Measurements from ENCODE around the gene NARF.

The NARF gene

GRCh38 chr17:82461827-82462524 is 3.4 kb downstream of the NARF start:
- H3K9me3 ChIP-seq = no peaks in the 10 kb centered on the region
- no peaks in the 10 kb centered on the region for H3K27me3 ChIP-seq (ENCODE audit: low read depth)
- in situ Hi-C loops (cut with MboI; ENCODE audit: low sequenced_read_pairs) = no loop called here
- peaks cover 58% of the 10 kb centered on the region for H3K36me3 ChIP-seq (replicated peaks)
- peaks cover 10% of the 10 kb centered on the region for H3K4me1 ChIP-seq
- no peak for DNase-seq (ENCODE audit: low spot score in 2 of 2)
- no peak overlapping the region for H3K4me3 ChIP-seq

- no peak for DNase-seq (ENCODE audit: low spot score in 2 of 2)
- no peaks in the 10 kb centered on the region for H3K9me3 ChIP-seq
- peaks cover 58% of the 10 kb centered on the region for H3K36me3 ChIP-seq (replicated peaks)
- no peaks in the 10 kb centered on the region for H3K27me3 ChIP-seq (ENCODE audit: low read depth)
- no peak overlapping the region for H3K4me3 ChIP-seq
- in situ Hi-C loops (cut with MboI; ENCODE audit: low sequenced_read_pairs) = no loop called here
- H3K4me1 ChIP-seq = peaks cover 5% of the 10 kb centered on the region; the same call in 1 of the 2 replicates
Measured at GRCh38 chr17:82463391-82463790, 4.8 kb downstream of the NARF start.

GRCh38 chr17:82463925-82464566 is 5.5 kb downstream of the NARF start:
- peaks cover 61% of the 10 kb centered on the region for H3K36me3 ChIP-seq (replicated peaks)
- in situ Hi-C loops (cut with MboI; ENCODE audit: low sequenced_read_pairs) = no loop called here
- DNase-seq (ENCODE audit: low spot score in 2 of 2) = no peak

GRCh38 chr17:82464567-82464929 is 6.0 kb downstream of the NARF start:
- H3K36me3 ChIP-seq (replicated peaks) = peaks cover 66% of the 10 kb centered on the region
- DNase-seq (ENCODE audit: low spot score in 2 of 2) = no peak
- H3K27me3 ChIP-seq (ENCODE audit: low read depth) = no peaks in the 10 kb centered on the region
- no peaks in the 10 kb centered on the region for H3K9me3 ChIP-seq
- in situ Hi-C loops (cut with MboI; ENCODE audit: low sequenced_read_pairs) = no loop called here
- H3K4me3 ChIP-seq = no peak overlapping the region
- peaks cover 2% of the 10 kb centered on the region; the same call in 1 of the 2 replicates for H3K4me1 ChIP-seq

More at GRCh38 chr17:82463925-82464566, 5.5 kb downstream of the NARF start:
- Histone ChIP-seq H3K4me3 (no peak overlapping the region), H3K27me3 (ENCODE audit: low read depth) (no peaks in the 10 kb centered on the region), H3K9me3 (no peaks in the 10 kb centered on the region), H3K4me1 (peaks cover 5% of the 10 kb centered on the region; the same call in 1 of the 2 replicates)

DNA sequence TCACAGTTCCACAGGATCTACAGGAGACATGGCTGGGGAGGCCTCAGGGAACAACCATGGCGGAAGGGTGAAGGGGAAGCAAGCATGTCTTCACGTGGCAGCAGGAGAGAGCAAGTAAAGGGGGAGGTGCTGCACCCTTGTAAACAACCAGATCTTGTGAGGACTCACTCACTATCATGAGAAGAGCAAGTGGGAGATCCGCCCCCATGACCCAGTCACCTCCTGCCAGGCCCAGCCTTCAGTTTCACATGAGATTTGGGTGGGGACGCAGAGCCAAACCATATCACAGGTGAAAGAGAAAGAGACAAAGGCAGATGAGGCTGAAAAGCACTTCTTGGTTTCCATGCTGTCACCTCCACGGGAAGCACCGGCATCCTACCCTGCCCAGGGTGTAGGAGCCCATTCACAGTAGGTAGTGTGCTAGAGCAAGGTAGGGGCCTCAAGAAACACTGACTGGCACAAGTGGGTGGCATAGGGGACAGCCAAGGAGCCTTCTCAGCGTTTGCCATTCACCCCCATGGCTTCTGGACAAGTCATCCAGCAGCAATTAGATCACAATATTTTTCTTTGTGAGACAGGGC is 6.6 kb downstream of the NARF start:
- peaks cover 65% of the 10 kb centered on the region for H3K36me3 ChIP-seq (replicated peaks)
- no peaks in the 10 kb centered on the region for H3K4me1 ChIP-seq
- no peak overlapping the region for H3K4me3 ChIP-seq
- DNase-seq (ENCODE audit: low spot score in 2 of 2) = no peak
- H3K9me3 ChIP-seq = no peaks in the 10 kb centered on the region
- in situ Hi-C loops (cut with MboI; ENCODE audit: low sequenced_read_pairs) = no loop called here
- H3K27me3 ChIP-seq (ENCODE audit: low read depth) = no peaks in the 10 kb centered on the region

GRCh38 chr17:82468692-82469091 is 10.2 kb downstream of the NARF start:
- peaks cover 48% of the 10 kb centered on the region for H3K36me3 ChIP-seq (replicated peaks)
- H3K9me3 ChIP-seq = no peaks in the 10 kb centered on the region
- no peak overlapping the region for H3K4me3 ChIP-seq
- H3K4me1 ChIP-seq = no peaks in the 10 kb centered on the region
- in situ Hi-C loops (cut with MboI; ENCODE audit: low sequenced_read_pairs) = no loop called here
- H3K27me3 ChIP-seq (ENCODE audit: low read depth) = no peaks in the 10 kb centered on the region
- no peak for DNase-seq (ENCODE audit: low spot score in 2 of 2)

- in situ Hi-C loops (cut with MboI; ENCODE audit: low sequenced_read_pairs) = no loop called here
- no peaks in the 10 kb centered on the region for H3K27me3 ChIP-seq (ENCODE audit: low read depth)
- no peak for DNase-seq (ENCODE audit: low spot score in 2 of 2)
- no peaks in the 10 kb centered on the region for H3K4me1 ChIP-seq
- no peaks in the 10 kb centered on the region for H3K9me3 ChIP-seq
- H3K4me3 ChIP-seq = no peak overlapping the region
- peaks cover 45% of the 10 kb centered on the region for H3K36me3 ChIP-seq (replicated peaks)
Measured at GRCh38 chr17:82470065-82470464, 11.5 kb downstream of the NARF start.

DNA sequence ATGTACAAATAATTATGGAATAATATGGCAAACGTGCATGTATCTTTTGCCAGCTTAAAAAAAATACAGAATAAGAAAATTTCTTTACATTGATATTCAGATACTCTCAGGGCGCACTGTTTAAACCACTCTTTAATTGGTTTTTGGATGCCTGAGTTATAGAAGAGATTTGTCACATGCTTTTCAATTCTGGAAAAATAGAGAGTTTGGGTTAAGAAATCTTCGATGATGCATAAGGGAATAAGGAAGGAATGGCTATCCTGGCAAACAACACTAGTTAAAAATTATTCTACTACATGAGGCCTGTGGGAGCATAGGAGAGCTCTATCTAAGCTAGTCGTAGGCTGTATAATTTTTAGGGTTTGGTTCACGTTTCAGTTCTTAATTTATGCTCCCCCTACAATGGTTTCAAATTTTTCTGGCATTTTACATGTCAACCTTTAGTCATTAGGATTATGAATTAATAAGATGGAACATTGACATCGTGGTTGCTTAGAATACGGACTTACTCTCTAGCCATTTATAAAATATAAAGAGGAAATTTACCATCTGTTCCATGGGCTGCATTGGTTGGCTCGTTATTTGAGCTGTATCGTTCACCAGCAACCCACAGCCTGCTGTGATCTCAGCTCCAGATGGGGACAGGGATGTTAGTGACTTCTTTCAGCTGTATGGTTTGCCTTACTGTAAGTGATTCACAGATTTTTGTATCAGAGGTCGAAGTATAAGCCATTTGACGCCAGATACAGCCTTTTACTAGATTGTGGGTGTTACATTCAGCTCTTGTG is 15.9 kb downstream of the NARF start:
- H3K9me3 ChIP-seq = no peaks in the 10 kb centered on the region
- no peak for DNase-seq (ENCODE audit: low spot score in 2 of 2)
- in situ Hi-C loops (cut with MboI; ENCODE audit: low sequenced_read_pairs) = no loop called here
- peaks cover 43% of the 10 kb centered on the region for H3K36me3 ChIP-seq (replicated peaks)
- no peak overlapping the region for H3K4me3 ChIP-seq
- no peaks in the 10 kb centered on the region for H3K4me1 ChIP-seq
- no peaks in the 10 kb centered on the region for H3K27me3 ChIP-seq (ENCODE audit: low read depth)

DNA sequence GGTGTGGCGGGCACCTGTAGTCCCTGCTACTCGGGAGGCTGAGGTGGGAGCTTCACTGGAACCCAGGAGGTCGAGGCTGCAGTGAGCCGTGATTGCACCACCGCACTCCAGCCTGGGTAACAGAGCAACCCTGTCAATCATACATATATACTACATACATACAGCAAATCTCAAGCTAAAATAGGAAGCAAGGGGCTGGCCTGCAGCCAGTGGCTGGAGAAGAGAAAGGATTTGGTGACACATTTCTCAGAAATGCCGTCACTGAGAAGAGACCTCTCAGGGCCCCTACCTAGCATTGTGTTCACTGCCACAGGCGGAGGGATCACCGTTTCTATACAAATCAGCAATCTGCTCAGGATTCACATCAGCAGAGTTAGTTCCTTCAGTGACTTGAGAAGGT is 16.9 kb downstream of the NARF start:
- Histone ChIP-seq H3K27me3 (ENCODE audit: low read depth) (no peaks in the 10 kb centered on the region), H3K36me3 (replicated peaks) (peaks cover 44% of the 10 kb centered on the region), H3K4me1 (no peaks in the 10 kb centered on the region), H3K9me3 (no peaks in the 10 kb centered on the region), H3K4me3 (no peak overlapping the region)
- no peak for DNase-seq (ENCODE audit: low spot score in 2 of 2)
- in situ Hi-C loops (cut with MboI; ENCODE audit: low sequenced_read_pairs) = no loop called here

GRCh38 chr17:82477934-82478333 is 19.4 kb downstream of the NARF start:
- Histone ChIP-seq H3K4me1 (no peaks in the 10 kb centered on the region), H3K9me3 (no peaks in the 10 kb centered on the region), H3K4me3 (no peak overlapping the region), H3K27me3 (ENCODE audit: low read depth) (no peaks in the 10 kb centered on the region), H3K36me3 (replicated peaks) (peaks cover 42% of the 10 kb centered on the region)
- in situ Hi-C loops (cut with MboI; ENCODE audit: low sequenced_read_pairs) = no loop called here
- DNase-seq (ENCODE audit: low spot score in 2 of 2) = no peak

- Histone ChIP-seq H3K27me3 (ENCODE audit: low read depth) (no peaks in the 10 kb centered on the region), H3K4me3 (no peak overlapping the region), H3K36me3 (replicated peaks) (peaks cover 42% of the 10 kb centered on the region), H3K4me1 (no peaks in the 10 kb centered on the region), H3K9me3 (no peaks in the 10 kb centered on the region)
- in situ Hi-C loops (cut with MboI; ENCODE audit: low sequenced_read_pairs) = no loop called here
- DNase-seq (ENCODE audit: low spot score in 2 of 2) = no peak
Measured at GRCh38 chr17:82479602-82480001, 21.1 kb downstream of the NARF start.

DNA sequence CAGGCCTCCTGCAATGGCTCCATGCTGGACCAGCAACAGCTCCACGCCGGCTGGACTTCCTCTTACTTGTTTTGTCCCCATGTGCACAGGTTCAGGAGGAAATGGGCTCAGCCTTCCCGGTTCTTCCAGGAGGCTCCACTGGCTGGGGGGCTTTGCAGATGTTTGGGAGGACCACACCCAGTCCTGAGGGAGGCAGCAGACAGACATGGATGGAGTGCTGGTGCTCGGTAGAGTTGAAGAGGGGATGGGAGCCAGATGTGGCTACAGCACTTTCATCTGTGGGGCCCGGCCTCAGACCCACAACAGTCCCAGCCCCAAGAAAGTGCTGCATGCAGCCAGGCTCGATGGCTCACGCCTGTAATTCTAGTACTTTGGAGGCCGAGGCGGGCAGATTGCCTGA is 21.8 kb downstream of the NARF start:
- no peaks in the 10 kb centered on the region for H3K27me3 ChIP-seq (ENCODE audit: low read depth)
- H3K9me3 ChIP-seq = no peaks in the 10 kb centered on the region
- H3K4me3 ChIP-seq = no peak overlapping the region
- in situ Hi-C loops (cut with MboI; ENCODE audit: low sequenced_read_pairs) = no loop called here
- no peaks in the 10 kb centered on the region for H3K4me1 ChIP-seq
- H3K36me3 ChIP-seq (replicated peaks) = peaks cover 38% of the 10 kb centered on the region
- no peak for DNase-seq (ENCODE audit: low spot score in 2 of 2)

DNA sequence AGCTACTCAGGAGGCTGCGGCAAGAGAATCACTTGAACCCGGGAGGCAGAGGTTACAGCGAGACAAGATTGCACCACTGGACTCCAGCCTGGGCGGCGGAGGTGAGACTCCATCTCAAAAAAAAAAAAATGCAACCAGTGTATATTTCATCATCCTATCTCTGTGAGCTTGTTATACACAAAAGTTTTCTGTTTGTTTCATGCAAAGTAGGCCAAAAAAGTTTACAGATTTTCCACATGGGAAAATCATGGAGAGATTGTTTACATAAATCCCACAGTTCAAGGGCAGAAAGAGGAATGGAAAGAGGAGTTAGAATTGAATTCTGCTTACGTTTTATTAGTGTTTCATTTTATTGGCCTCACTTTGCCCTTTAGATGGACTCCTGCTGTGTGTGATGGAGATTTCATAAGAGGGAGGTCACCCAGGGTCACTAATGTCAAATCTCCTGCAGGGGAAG is 24.7 kb downstream of the NARF start:
- peaks cover 46% of the 10 kb centered on the region for H3K36me3 ChIP-seq (replicated peaks)
- in situ Hi-C loops (cut with MboI; ENCODE audit: low sequenced_read_pairs) = no loop called here
- no peaks in the 10 kb centered on the region for H3K4me1 ChIP-seq
- no peaks in the 10 kb centered on the region for H3K9me3 ChIP-seq
- H3K4me3 ChIP-seq = no peak overlapping the region
- no peak for DNase-seq (ENCODE audit: low spot score in 2 of 2)
- H3K27me3 ChIP-seq (ENCODE audit: low read depth) = no peaks in the 10 kb centered on the region

GRCh38 chr17:82483836-82484235 is 25.3 kb downstream of the NARF start:
- peaks cover 42% of the 10 kb centered on the region for H3K36me3 ChIP-seq (replicated peaks)
- no peak overlapping the region for H3K4me3 ChIP-seq
- DNase-seq (ENCODE audit: low spot score in 2 of 2) = no peak
- no peaks in the 10 kb centered on the region for H3K9me3 ChIP-seq
- H3K27me3 ChIP-seq (ENCODE audit: low read depth) = no peaks in the 10 kb centered on the region
- H3K4me1 ChIP-seq = no peaks in the 10 kb centered on the region
- in situ Hi-C loops (cut with MboI; ENCODE audit: low sequenced_read_pairs) = no loop called here
